Fibroblast of peridontal ligament (primary cell): ENCODE measurements around the gene ZNF367.
"Not testable (repeated sequence)": the region's sequence is repeated elsewhere in the genome, so short reads cannot be mapped to it uniquely, and the experiment has no call there.

Source experiments
- DNase-seq: peaks from one replicate; pipeline ENCODE4 v3.0.0-alpha.2; 2010; ENCODE audit errors: extremely low read depth

The ZNF367 gene

GRCh38 chr9:96400132-96400910 lies 17.8 kb downstream of the ZNF367 start:
- DNase-seq = no peak

- no peak for DNase-seq
Measured at GRCh38 chr9:96399325-96399633, 18.9 kb downstream of the ZNF367 start.

GRCh38 chr9:96398582-96399324 lies 19.4 kb downstream of the ZNF367 start:
- DNase-seq = peak; percentile 38

GRCh38 chr9:96395964-96396363 lies 22.2 kb downstream of the ZNF367 start:
- DNase-seq = no peak

GRCh38 chr9:96394832-96395496 lies 23.2 kb downstream of the ZNF367 start:
- no peak for DNase-seq

GRCh38 chr9:96392263-96392662 lies 25.9 kb downstream of the ZNF367 start:
- DNase-seq = no peak

- peak; percentile 25 for DNase-seq
Measured at GRCh38 chr9:96391021-96391765, 27.0 kb downstream of the ZNF367 start.

- DNase-seq = no peak
Measured at GRCh38 chr9:96388144-96388543, 30.0 kb downstream of the ZNF367 start.

GRCh38 chr9:96386157-96386556 lies 32.0 kb downstream of the ZNF367 start:
- peak; percentile 23 for DNase-seq

GRCh38 chr9:96383165-96383942 lies 34.8 kb downstream of the ZNF367 start, which contains the start of gene SLC35D2:
Gene SLC35D2 (minus strand): TSS chr9:96383711. CDS start chr9:96383634, 77 bp downstream.
- peak; percentile 38 for DNase-seq

GRCh38 chr9:96382839-96383164 lies 35.4 kb downstream of the ZNF367 start:
- DNase-seq = peak; percentile 30

- no peak for DNase-seq
Measured at GRCh38 chr9:96382175-96382574, 36.0 kb downstream of the ZNF367 start.

- no peak for DNase-seq
Measured at GRCh38 chr9:96381696-96382095, 36.5 kb downstream of the ZNF367 start.

- DNase-seq = no peak
Measured at GRCh38 chr9:96381125-96381524, 37.0 kb downstream of the ZNF367 start.

- DNase-seq = peak; percentile 74
Measured at GRCh38 chr9:96379461-96379860, 38.7 kb downstream of the ZNF367 start.

- DNase-seq = no peak
Measured at GRCh38 chr9:96378187-96378586, 40.0 kb downstream of the ZNF367 start.

- peak; percentile 41 for DNase-seq
Measured at GRCh38 chr9:96376891-96377874, 41.0 kb downstream of the ZNF367 start.

GRCh38 chr9:96375507-96375906 lies 42.7 kb downstream of the ZNF367 start:
- DNase-seq = not testable (repeated sequence)

- DNase-seq = no peak
Measured at GRCh38 chr9:96367943-96368342, 50.2 kb downstream of the ZNF367 start.
